ENCODE data around the gene ACSL6. TPM values are rescaled to one million over a fixed set of nuclear protein-coding genes. Genes with fewer than 3 reads are reported as not detected.

The ACSL6 gene
- total and polyA plus RNA-seq, 2 experiments from 2014 or later, result 0.18 to 0.48 TPM

- H3K4me3 ChIP-seq, result no peak overlapping the region
- no peak for DNase-seq (ENCODE audit: low read depth in 1 of 2, low spot score in 1 of 2)
- H3K36me3 ChIP-seq, result no peaks in the 10 kb centered on the region
- H3K27me3 ChIP-seq, result no peaks in the 10 kb centered on the region
- no peaks in the 10 kb centered on the region for H3K9me3 ChIP-seq (ENCODE audit: low read depth)
- H3K27ac ChIP-seq, result no peak overlapping the region
- TF ChIP-seq CTCF (IDR thresholded peaks at IDR 0.05; ENCODE audit: low read depth, low read length), result no peak
- peaks cover 15% of the 10 kb centered on the region for H3K4me1 ChIP-seq (ENCODE audit: low read depth)
These were observed 19.7 kb downstream of the ACSL6 start for GRCh38 chr5:131991593-131992324.

- H3K4me1 ChIP-seq (ENCODE audit: low read depth), result peaks cover 12% of the 10 kb centered on the region
- TF ChIP-seq CTCF (IDR thresholded peaks at IDR 0.05; ENCODE audit: low read depth, low read length), result no peak
- no peak for DNase-seq (ENCODE audit: low read depth in 1 of 2, low spot score in 1 of 2)
- H3K9me3 ChIP-seq (ENCODE audit: low read depth), result no peaks in the 10 kb centered on the region
- no peaks in the 10 kb centered on the region for H3K36me3 ChIP-seq
- H3K4me3 ChIP-seq, result no peak overlapping the region
- no peak overlapping the region for H3K27ac ChIP-seq
- no peaks in the 10 kb centered on the region for H3K27me3 ChIP-seq
These were observed 20.7 kb downstream of the ACSL6 start for GRCh38 chr5:131990716-131991115.

GRCh38 chr5:131988601-131989000 is 22.9 kb downstream of the ACSL6 start:
- Histone ChIP-seq H3K27ac (no peak overlapping the region), H3K36me3 (no peaks in the 10 kb centered on the region), H3K4me1 (ENCODE audit: low read depth) (no peaks in the 10 kb centered on the region), H3K4me3 (no peak overlapping the region), H3K9me3 (ENCODE audit: low read depth) (no peaks in the 10 kb centered on the region), H3K27me3 (no peaks in the 10 kb centered on the region)
- DNase-seq (ENCODE audit: low read depth in 1 of 2, low spot score in 1 of 2), result no peak
- TF ChIP-seq CTCF (IDR thresholded peaks at IDR 0.05; ENCODE audit: low read depth, low read length), result no peak

GRCh38 chr5:131987251-131987650 is 24.2 kb downstream of the ACSL6 start:
- H3K4me3 ChIP-seq, result no peak overlapping the region

GRCh38 chr5:131986161-131986912 is 25.1 kb downstream of the ACSL6 start:
- DNase-seq (ENCODE audit: low read depth in 1 of 2, low spot score in 1 of 2), result no peak
- Histone ChIP-seq H3K4me1 (ENCODE audit: low read depth) (no peaks in the 10 kb centered on the region), H3K27ac (no peak overlapping the region), H3K36me3 (no peaks in the 10 kb centered on the region), H3K27me3 (no peaks in the 10 kb centered on the region), H3K4me3 (no peak overlapping the region), H3K9me3 (ENCODE audit: low read depth) (no peaks in the 10 kb centered on the region)
- no peak for TF ChIP-seq CTCF (IDR thresholded peaks at IDR 0.05; ENCODE audit: low read depth, low read length)

More at GRCh38 chr5:131987251-131987650, 24.2 kb downstream of the ACSL6 start:
- DNase-seq (ENCODE audit: low read depth in 1 of 2, low spot score in 1 of 2), result no peak
- Histone ChIP-seq H3K27me3 (no peaks in the 10 kb centered on the region), H3K27ac (no peak overlapping the region), H3K36me3 (no peaks in the 10 kb centered on the region), H3K9me3 (ENCODE audit: low read depth) (no peaks in the 10 kb centered on the region), H3K4me1 (ENCODE audit: low read depth) (no peaks in the 10 kb centered on the region)
- no peak for TF ChIP-seq CTCF (IDR thresholded peaks at IDR 0.05; ENCODE audit: low read depth, low read length)

Measured in cardiac muscle cell (in vitro differentiated cells and primary cell).